HEK293 (cell line): Measurements from ENCODE around the gene PTPRK.

ENCODE experiments used
- BCL11A ChIP-seq: fragments of 450-650 bp; formaldehyde crosslinking; IDR thresholded peaks from 2 replicates; pipeline ENCODE4 v1.5.1; 2016; ENCODE audit warnings: low read depth, missing biosample characterization, missing genetic modification characterization
- GLI2 ChIP-seq: fragments of 450-650 bp; formaldehyde crosslinking; IDR thresholded peaks from 2 replicates; pipeline ENCODE4; 2017; ENCODE audit warnings: missing biosample characterization, missing genetic modification characterization, low read depth, borderline replicate concordance
- HOXC10 ChIP-seq: sonication (generic); formaldehyde crosslinking; IDR thresholded peaks from 2 replicates; pipeline ENCODE4 v1.8.1; 2023; ENCODE audit warnings: mild to moderate bottlenecking, missing genetic modification reagents
- INSM2 ChIP-seq: fragments of 450-650 bp; formaldehyde crosslinking; IDR thresholded peaks from 2 replicates; pipeline ENCODE4 v1.5.1; 2016; ENCODE audit warnings: missing biosample characterization, missing genetic modification characterization
- KLF9 ChIP-seq: fragments of 450-650 bp; formaldehyde crosslinking; IDR thresholded peaks from 2 replicates; pipeline ENCODE4 v1.5.1; 2016; ENCODE audit warnings: missing biosample characterization, missing genetic modification characterization, low read depth
- PRDM1 ChIP-seq: fragments of 450-650 bp; formaldehyde crosslinking; IDR thresholded peaks from 2 replicates; pipeline ENCODE4; 2016; ENCODE audit warnings: missing biosample characterization, missing genetic modification characterization
- PRDM6 ChIP-seq: fragments of 450-650 bp; formaldehyde crosslinking; IDR thresholded peaks from 2 replicates; pipeline ENCODE4 v1.5.1; 2017; ENCODE audit warnings: missing biosample characterization, missing genetic modification characterization
- SP2 ChIP-seq: fragments of 450-650 bp; formaldehyde crosslinking; IDR thresholded peaks from 2 replicates; pipeline ENCODE4 v1.5.1; 2016; ENCODE audit warnings: missing biosample characterization, missing genetic modification characterization
- SP3 ChIP-seq: fragments of 450-650 bp; formaldehyde crosslinking; IDR thresholded peaks from 2 replicates; pipeline ENCODE4 v1.5.1; 2016; ENCODE audit warnings: missing biosample characterization, missing genetic modification characterization
- SP7 ChIP-seq: fragments of 450-650 bp; formaldehyde crosslinking; IDR thresholded peaks from 2 replicates; pipeline ENCODE4 v1.5.1; 2016; ENCODE audit warnings: missing biosample characterization, missing genetic modification characterization
- ZBTB10 ChIP-seq: fragments of 450-650 bp; formaldehyde crosslinking; IDR thresholded peaks from 2 replicates; pipeline ENCODE4 v1.5.1; 2016; ENCODE audit warnings: missing biosample characterization, missing genetic modification characterization
- ZBTB6 ChIP-seq: fragments of 450-650 bp; formaldehyde crosslinking; IDR thresholded peaks from 2 replicates; pipeline ENCODE4 v1.5.1; 2017; ENCODE audit warnings: missing biosample characterization, missing genetic modification characterization
- ZEB2 ChIP-seq: fragments of 450-650 bp; formaldehyde crosslinking; IDR thresholded peaks from 2 replicates; pipeline ENCODE4 v1.5.1; 2016; ENCODE audit warnings: missing biosample characterization, missing genetic modification characterization
- ZNF239 ChIP-seq: fragments of 450-650 bp; formaldehyde crosslinking; IDR thresholded peaks from 2 replicates; pipeline ENCODE4 v1.5.1; 2016; ENCODE audit warnings: missing biosample characterization, missing genetic modification characterization
- ZNF324 ChIP-seq: fragments of 450-650 bp; formaldehyde crosslinking; IDR thresholded peaks from 2 replicates; pipeline ENCODE4 v1.5.1; 2016; ENCODE audit warnings: missing biosample characterization, missing genetic modification characterization
- ZNF350 ChIP-seq: fragments of 450-650 bp; formaldehyde crosslinking; IDR thresholded peaks from 2 replicates; pipeline ENCODE4 v1.5.0; 2017; ENCODE audit warnings: missing biosample characterization, mild to moderate bottlenecking, missing genetic modification characterization
- ZNF362 ChIP-seq: fragments of 450-650 bp; formaldehyde crosslinking; IDR thresholded peaks from 2 replicates; pipeline ENCODE4 v1.5.1; 2016; ENCODE audit warnings: missing biosample characterization, missing genetic modification characterization
- ZNF501 ChIP-seq: fragments of 450-650 bp; formaldehyde crosslinking; IDR thresholded peaks from 2 replicates; pipeline ENCODE4 v1.5.1; 2016; ENCODE audit warnings: missing biosample characterization, missing genetic modification characterization
- ZNF510 ChIP-seq: fragments of 450-650 bp; formaldehyde crosslinking; IDR thresholded peaks from 2 replicates; pipeline ENCODE4 v1.5.1; 2018; ENCODE audit warnings: mild to moderate bottlenecking, missing genetic modification characterization, missing biosample characterization; ENCODE audit not compliant: insufficient replicate concordance
- ZNF518A ChIP-seq: fragments of 450-650 bp; formaldehyde crosslinking; conservative IDR thresholded peaks from 2 replicates; pipeline ENCODE4 v1.5.1; 2016; ENCODE audit warnings: low read depth, missing biosample characterization, missing genetic modification characterization
- ZNF530 ChIP-seq: fragments of 450-650 bp; formaldehyde crosslinking; IDR thresholded peaks from 2 replicates; pipeline ENCODE4 v1.5.1; 2016; ENCODE audit warnings: low read depth, missing biosample characterization, missing genetic modification characterization
- ZNF549 ChIP-seq: fragments of 450-650 bp; IDR thresholded peaks from 2 replicates; pipeline ENCODE4 v1.5.1; 2018; ENCODE audit warnings: missing biosample characterization, missing genetic modification characterization, mild to moderate bottlenecking, inconsistent platforms, moderate library complexity
- ZNF585B ChIP-seq: fragments of 450-650 bp; formaldehyde crosslinking; IDR thresholded peaks from 2 replicates; pipeline ENCODE4 v1.5.1; 2016; ENCODE audit warnings: missing biosample characterization, missing genetic modification characterization
- ZNF785 ChIP-seq: fragments of 450-650 bp; formaldehyde crosslinking; IDR thresholded peaks from 2 replicates; pipeline ENCODE4 v1.5.1; 2016; ENCODE audit warnings: missing biosample characterization, missing genetic modification characterization

Gene PTPRK

GRCh38 chr6:128519132-128519930 is 1.1 kb downstream of the PTPRK start (continued):
- TF ChIP-seq ZNF518A (tag by site-specific recombination) (no peak), ZBTB6 (tag by site-specific recombination) (0 out of 2 replicates have a peak, but pooled peaks have one; percentile 11), SP7 (tag by site-specific recombination) (no peak), ZNF530 (tag by site-specific recombination) (no peak), ZNF785 (tag by site-specific recombination) (no peak), HOXC10 (CRISPR knock-in tag) (no peak), SP2 (tag by site-specific recombination) (0 out of 2 replicates have a peak, but pooled peaks have one; percentile 20), ZEB2 (tag by site-specific recombination) (0 out of 2 replicates have a peak, but pooled peaks have one; percentile 38), SP3 (tag by site-specific recombination) (no peak), ZNF362 (tag by site-specific recombination) (no peak), ZNF510 (tag by site-specific recombination) (no peak), ZBTB10 (tag by site-specific recombination) (no peak; the same call in 1 of the 2 replicates), ZNF239 (tag by site-specific recombination) (no peak), KLF9 (tag by site-specific recombination) (no peak; the same call in 1 of the 2 replicates), GLI2 (tag by site-specific recombination) (no peak), ZNF501 (tag by site-specific recombination) (0 out of 2 replicates have a peak, but pooled peaks have one; percentile 25), BCL11A (no peak), PRDM6 (tag by site-specific recombination) (no peak), ZNF549 (tag by site-specific recombination) (no peak), ZNF585B (tag by site-specific recombination) (no peak), ZNF350 (no peak), PRDM1 (tag by site-specific recombination) (no peak), ZNF324 (tag by site-specific recombination) (no peak), INSM2 (tag by site-specific recombination) (no peak)
